CD4-positive, alpha-beta T cell (primary cell): ENCODE results near the gene PIP4K2A. TPM values are rescaled to one million over a fixed set of nuclear protein-coding genes. Genes with fewer than 3 reads are reported as not detected.

ENCODE experiments used
- ATAC-seq: fragments of 200-7000 bp; cut with Tn5 transposase; one replicate; pipeline ENCODE4 v1.10.0; 2022; ENCODE audit warnings: mild to moderate bottlenecking; ENCODE audit not compliant: poor library complexity
- CTCF ChIA-PET: fragments of 350-600 bp; sonication (Branson Sonifier 250); formaldehyde crosslinking; loops from one replicate; lab custom pipeline; 2021; ENCODE audit warnings: antibody characterized with exemption, inconsistent platforms; lab: Charles Lee
- POLR2A ChIA-PET: fragments of 350-600 bp; sonication (Branson Sonifier 250); formaldehyde crosslinking; loops from one replicate; lab custom pipeline; 2021; ENCODE audit warnings: antibody characterized with exemption, inconsistent platforms; lab: Charles Lee
- DNase-seq, 14 experiments: peaks; one replicate each; pipeline ENCODE4 v3.0.0-alpha.2; 2013 to 2020; ENCODE audit warnings: mixed read lengths in 2 of 14
- H3K27ac ChIP-seq, 2 donors: one replicate each; pipeline versions ENCODE4 v1.5.1 to v1.7.0; 2013; ENCODE audit warnings: low read length in 2 of 2, low read depth in 1 of 2, mild to moderate bottlenecking in 1 of 2
- H3K27me3 ChIP-seq, 2 experiments: 1 replicate in 1 of 2; 2 replicates in 1 of 2; pipeline versions ENCODE4 v1.6.1 to v1.7.0; 2013; ENCODE audit warnings: low read length in 2 of 2, control low read depth in 1 of 2, mild to moderate bottlenecking in 1 of 2, moderate library complexity in 1 of 2; ENCODE audit not compliant: insufficient read depth in 2 of 2, control insufficient read depth in 1 of 2
- H3K36me3 ChIP-seq: one replicate; pipeline ENCODE4 v1.6.1; 2013; ENCODE audit warnings: low read length, control low read depth; ENCODE audit not compliant: insufficient read depth
- H3K4me1 ChIP-seq: one replicate; pipeline ENCODE4 v1.6.1; 2013; ENCODE audit warnings: low read length, control low read depth; ENCODE audit not compliant: insufficient read depth
- H3K4me3 ChIP-seq: one replicate; pipeline ENCODE4 v1.5.1; 2013; ENCODE audit warnings: mild to moderate bottlenecking, low read length, moderate library complexity
- H3K9me3 ChIP-seq, 2 experiments: 1 replicate in 1 of 2; 2 replicates in 1 of 2; pipeline versions ENCODE4 v1.6.1 to v1.7.0; 2013; ENCODE audit warnings: low read length in 2 of 2, mild to moderate bottlenecking in 2 of 2, control low read depth in 1 of 2, moderate library complexity in 1 of 2; ENCODE audit not compliant: control insufficient read depth in 1 of 2, insufficient read depth in 1 of 2
- H3K27ac Mint-ChIP-seq: one replicate; pipeline ENCODE4 v1.8.0; 2020; ENCODE audit warnings: mixed read lengths
- H3K27me3 Mint-ChIP-seq: one replicate; pipeline ENCODE4 v1.8.0; 2021; ENCODE audit warnings: mixed read lengths
- H3K36me3 Mint-ChIP-seq: one replicate; pipeline ENCODE4 v1.8.0; 2021; ENCODE audit warnings: low read depth, mixed read lengths
- H3K4me1 Mint-ChIP-seq: one replicate; pipeline ENCODE4 v1.8.0; 2021; ENCODE audit warnings: low read depth, mixed read lengths
- H3K4me3 Mint-ChIP-seq: one replicate; pipeline ENCODE4 v1.8.0; 2020; ENCODE audit warnings: mild to moderate bottlenecking, mixed read lengths
- H3K9me3 Mint-ChIP-seq: one replicate; pipeline ENCODE4 v1.8.0; 2020; ENCODE audit warnings: mixed read lengths
- CTCF ChIP-seq: fragments of 200-600 bp; IDR thresholded peaks from one replicate; pipeline ENCODE4 v1.8.0; 2022; ENCODE audit warnings: antibody characterized with exemption, mild to moderate bottlenecking
- intact Hi-C, 2 experiments: fragments of 100-400 bp; cut with DNase I in 1 of 2; cut with micrococcal nuclease in 1 of 2; formaldehyde crosslinking; loops; one replicate each; pipeline versions ENCODE4 v1.15.1 to v1.9.0; 2023 to 2025; cut with DNase I, micrococcal nuclease
- total RNA-seq, 174 experiments: library from RNA in 2 of 174; stranded (reverse) in 2 of 174; gene quantifications; one replicate each; pipeline ENCODE4 v1.2.3 and lab custom pipeline; 2021 to 2026

PIP4K2A gene
- total RNA-seq, 2 experiments from 2014 or later = 75.4 to 87.2 TPM

DNA sequence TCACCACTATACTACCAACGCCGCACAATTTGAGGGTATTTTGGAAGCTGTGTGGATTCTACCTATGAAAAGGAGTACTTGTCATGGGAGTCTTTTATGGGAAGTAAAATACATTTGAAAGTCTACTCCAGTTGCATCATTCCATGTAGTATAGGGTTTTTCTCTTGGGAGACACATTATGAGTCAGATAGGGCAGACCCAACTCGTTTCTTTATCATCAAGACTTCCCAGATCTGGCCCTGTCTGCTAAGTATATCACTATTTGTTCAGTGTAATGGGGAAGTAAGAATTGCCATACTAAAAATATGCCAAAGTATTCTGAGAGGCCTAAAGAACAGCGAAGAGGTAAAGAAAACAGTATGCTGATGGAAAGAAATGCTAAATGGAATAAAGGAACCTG, 224.9 kb downstream of the PIP4K2A start:
- peak in 1 of 14 experiments; percentile 25 for DNase-seq
- Mint-ChIP-seq H3K36me3 (no peaks in the 10 kb centered on the region), H3K27me3 (peaks cover 6% of the 10 kb centered on the region), H3K9me3 (no peaks in the 10 kb centered on the region), H3K27ac (no peak overlapping the region), H3K4me3 (no peak overlapping the region), H3K4me1 (peaks cover 17% of the 10 kb centered on the region)
- H3K9me3 ChIP-seq = no peaks in the 10 kb centered on the region
- ATAC-seq = no peak
- POLR2A ChIA-PET = no interaction called here
- H3K36me3 ChIP-seq = no peaks in the 10 kb centered on the region
- intact Hi-C loops = no loop called here
- H3K4me3 ChIP-seq = no peak overlapping the region
- no peak for TF ChIP-seq CTCF
- CTCF ChIA-PET = no interaction called here
- no peak overlapping the region for H3K27ac ChIP-seq
- H3K27me3 ChIP-seq = no peaks in the 10 kb centered on the region
- H3K4me1 ChIP-seq = peaks cover 12% of the 10 kb centered on the region

GRCh38 chr10:22486431-22486830, 227.9 kb downstream of the PIP4K2A start:
- Histone ChIP-seq H3K36me3 (no peaks in the 10 kb centered on the region), H3K27ac (no peak overlapping the region), H3K27me3 (no peaks in the 10 kb centered on the region), H3K4me3 (no peak overlapping the region), H3K4me1 (peaks cover 3% of the 10 kb centered on the region), H3K9me3 (no peaks in the 10 kb centered on the region)
- DNase-seq (no peak), ATAC-seq (no peak)
- peaks cover 13% of the 10 kb centered on the region for H3K4me1 Mint-ChIP-seq
- H3K36me3 Mint-ChIP-seq = no peaks in the 10 kb centered on the region
- CTCF ChIA-PET = interaction anchor here (1.3 kb wide), 1 partner anchor 39 kb away, joined by 3 read pairs; no protein-coding TSS in a partner anchor
- peaks cover 9% of the 10 kb centered on the region for H3K27me3 Mint-ChIP-seq
- POLR2A ChIA-PET = interaction anchor here (1.6 kb wide), 1 partner anchor 49 kb away, joined by 8 read pairs; no protein-coding TSS in a partner anchor
- H3K4me3 Mint-ChIP-seq = no peak overlapping the region
- intact Hi-C loops = no loop called here
- TF ChIP-seq CTCF = no peak
- H3K9me3 Mint-ChIP-seq = no peaks in the 10 kb centered on the region
- no peak overlapping the region for H3K27ac Mint-ChIP-seq

Other genes starting within 250 kb of the PIP4K2A start
- gene ARMC3, start 213.5 kb upstream of the PIP4K2A start, total RNA-seq = not detected